Keratinocyte (primary cell): Measurements from ENCODE around the gene MCEMP1. TPM values are rescaled to one million over a fixed set of nuclear protein-coding genes. Genes with fewer than 3 reads are reported as not detected.

ENCODE experiments used
- DNase-seq: peaks from one replicate; pipeline ENCODE4 v3.0.0-alpha.2; 2011; ENCODE audit warnings: low read depth, missing footprints, low spot score
- FAIRE-seq: peaks from 2 replicates; lab custom pipeline; 2011; peaks lifted over from hg19 to GRCh38; lab: Jason Lieb, UNC
- H2AFZ ChIP-seq: 2 replicates; pipeline ENCODE4 v1.6.0; 2012; ENCODE audit warnings: low read length, control low read depth, inconsistent platforms; ENCODE audit not compliant: control insufficient read depth
- H3K27ac ChIP-seq: 2 replicates; pipeline ENCODE4 v1.5.1; 2011; ENCODE audit warnings: low read length; ENCODE audit not compliant: control insufficient read depth, insufficient read depth
- H3K27me3 ChIP-seq: 3 replicates; pipeline ENCODE4 v1.6.0; 2011; ENCODE audit warnings: low read length; ENCODE audit not compliant: control insufficient read depth, insufficient read depth; ENCODE audit errors: extremely low read depth
- H3K36me3 ChIP-seq, 2 experiments: 2 replicates in 1 of 2; 3 replicates in 1 of 2; pipeline ENCODE4 v1.5.1; 2011; ENCODE audit warnings: low read length in 2 of 2, mild to moderate bottlenecking in 1 of 2; ENCODE audit not compliant: control insufficient read depth in 2 of 2, insufficient read depth in 2 of 2; ENCODE audit errors: extremely low read depth in 1 of 2
- H3K4me1 ChIP-seq: 3 replicates; pipeline ENCODE4 v1.5.1; 2011; ENCODE audit warnings: low read length; ENCODE audit not compliant: control insufficient read depth, insufficient read depth; ENCODE audit errors: extremely low read depth
- H3K4me2 ChIP-seq: 3 replicates; pipeline ENCODE4 v1.6.0; 2011; ENCODE audit warnings: low read depth, low read length; ENCODE audit not compliant: control insufficient read depth, insufficient read depth; ENCODE audit errors: extremely low read depth
- H3K4me3 ChIP-seq, 3 experiments: fragments of 200-600 bp in 1 of 3; sonication (generic) in 1 of 3; 2 replicates in 2 of 3; 3 replicates in 1 of 3; pipeline ENCODE4 v1.5.1; 2011 to 2016; ENCODE audit warnings: low read length in 3 of 3, mild to moderate bottlenecking in 3 of 3, control low read depth in 2 of 3, inconsistent platforms in 1 of 3, low read depth in 1 of 3, mixed read lengths in 1 of 3, mixed run types in 1 of 3, moderate library complexity in 1 of 3; ENCODE audit not compliant: control insufficient read depth in 2 of 3, insufficient read depth in 2 of 3; ENCODE audit errors: extremely low read depth in 1 of 3
- H3K79me2 ChIP-seq: 2 replicates; pipeline ENCODE4 v1.6.0; 2012; ENCODE audit warnings: low read length; ENCODE audit not compliant: control insufficient read depth, insufficient read depth
- H3K9ac ChIP-seq: 3 replicates; pipeline ENCODE4 v1.6.0; 2011; ENCODE audit warnings: low read length; ENCODE audit not compliant: control insufficient read depth, insufficient read depth; ENCODE audit errors: extremely low read depth
- H3K9me1 ChIP-seq: 3 replicates; pipeline ENCODE4 v1.6.0; 2011; ENCODE audit warnings: low read length; ENCODE audit not compliant: control insufficient read depth, insufficient read depth; ENCODE audit errors: extremely low read depth
- H3K9me3 ChIP-seq: 2 replicates; pipeline ENCODE4 v1.5.1; 2012; ENCODE audit warnings: low read depth, low read length; ENCODE audit not compliant: control insufficient read depth
- H4K20me1 ChIP-seq: 3 replicates; pipeline ENCODE4 v1.6.0; 2011; ENCODE audit warnings: low read length; ENCODE audit not compliant: control insufficient read depth, insufficient read depth; ENCODE audit errors: extremely low read depth
- EZH2 ChIP-seq: IDR thresholded peaks from one replicate; pipeline ENCODE4 v1.6.1; 2012; ENCODE audit warnings: inconsistent platforms, mild to moderate bottlenecking, low read length, moderate library complexity
- dilution Hi-C: fragments of 300-500 bp; cut with MboI; formaldehyde crosslinking; loops from one replicate; pipeline ENCODE4 v1.7.0; 2020; ENCODE audit warnings: low sequenced_read_pairs; ENCODE audit not compliant: extremely low pct_ligation_motif_present
- polyA plus RNA-seq, 5 experiments: library from polyadenylated mRNA; depleted of rRNA in 3 of 5; stranded (reverse) in 3 of 5; stranded (forward) in 1 of 5; unstranded in 1 of 5; fragments of >200 nt; gene quantifications; 1 replicate in 1 of 5; 2 replicates in 3 of 5; 3 replicates in 1 of 5; pipeline versions ENCODE4 v1.2.1 to v1.2.3, GENCODE V29; 2011 to 2012; ENCODE audit warnings: missing spikeins in 2 of 5, low read depth in 1 of 5, low replicate concordance in 1 of 5
- TF ChIP-seq, protein P1 (sequence below), 3 experiments: IDR thresholded peaks in 1 of 3; conservative IDR thresholded peaks in 1 of 3; optimal IDR thresholded peaks in 1 of 3; 2 replicates in 2 of 3; 3 replicates in 1 of 3; pipeline versions ENCODE3 to v1.5.1; 2011; ENCODE audit warnings: low read length in 3 of 3, mild to moderate bottlenecking in 3 of 3, moderate library complexity in 2 of 3, control low read depth in 1 of 3, inconsistent platforms in 1 of 3; ENCODE audit not compliant: insufficient read depth in 2 of 3; ENCODE audit errors: extremely low read depth in 1 of 3

The MCEMP1 gene
- polyA plus RNA-seq, 1 donor (not counting 4 experiments of a cell fraction or from before 2014, with no cell fraction given), result not detected

DNA sequence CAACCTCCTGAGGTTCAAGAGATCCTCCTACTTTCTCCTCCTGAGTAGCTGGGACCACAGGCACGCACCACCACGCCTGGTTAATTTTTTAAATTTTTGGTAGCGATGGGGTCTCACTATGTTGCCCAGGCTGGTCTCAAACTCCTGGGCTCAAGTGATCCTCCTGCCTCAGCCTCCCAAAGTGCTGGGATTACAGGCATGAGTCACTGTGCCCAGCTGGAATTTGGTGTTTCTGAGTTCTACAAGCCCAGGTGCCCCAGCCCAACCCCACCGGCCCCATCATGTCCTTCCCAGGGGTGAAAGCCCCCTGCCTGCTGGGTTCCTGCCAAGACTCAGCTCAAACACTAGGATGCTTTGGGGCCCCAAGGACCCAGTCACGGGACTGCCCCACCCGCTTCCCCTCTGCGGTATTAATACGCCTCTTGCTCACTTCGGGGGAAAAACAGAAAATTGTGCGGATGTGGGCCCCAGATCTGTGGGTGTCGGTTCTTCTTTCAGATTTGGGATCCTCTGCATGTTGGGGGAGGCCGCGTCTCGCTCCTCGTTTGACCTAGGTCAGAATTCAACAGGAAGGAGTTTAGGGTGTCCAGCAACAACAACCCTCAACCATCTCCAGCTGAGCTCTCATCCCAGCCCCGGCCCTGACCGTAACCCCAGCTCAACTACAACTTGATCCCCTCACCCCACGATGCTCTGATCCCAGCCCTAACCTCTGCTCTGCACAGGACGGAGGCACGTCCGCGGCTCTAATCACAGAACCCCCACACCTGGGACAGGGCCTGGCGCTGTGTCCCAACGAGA lies 28.7 kb downstream of the MCEMP1 start:
- no peak for DNase-seq
- H2AFZ ChIP-seq, result no peak overlapping the region
- no peaks in the 10 kb centered on the region for H3K9me1 ChIP-seq
- H3K27ac ChIP-seq, result no peak overlapping the region
- no peak overlapping the region for H3K4me2 ChIP-seq
- TF ChIP-seq, protein P1, sequence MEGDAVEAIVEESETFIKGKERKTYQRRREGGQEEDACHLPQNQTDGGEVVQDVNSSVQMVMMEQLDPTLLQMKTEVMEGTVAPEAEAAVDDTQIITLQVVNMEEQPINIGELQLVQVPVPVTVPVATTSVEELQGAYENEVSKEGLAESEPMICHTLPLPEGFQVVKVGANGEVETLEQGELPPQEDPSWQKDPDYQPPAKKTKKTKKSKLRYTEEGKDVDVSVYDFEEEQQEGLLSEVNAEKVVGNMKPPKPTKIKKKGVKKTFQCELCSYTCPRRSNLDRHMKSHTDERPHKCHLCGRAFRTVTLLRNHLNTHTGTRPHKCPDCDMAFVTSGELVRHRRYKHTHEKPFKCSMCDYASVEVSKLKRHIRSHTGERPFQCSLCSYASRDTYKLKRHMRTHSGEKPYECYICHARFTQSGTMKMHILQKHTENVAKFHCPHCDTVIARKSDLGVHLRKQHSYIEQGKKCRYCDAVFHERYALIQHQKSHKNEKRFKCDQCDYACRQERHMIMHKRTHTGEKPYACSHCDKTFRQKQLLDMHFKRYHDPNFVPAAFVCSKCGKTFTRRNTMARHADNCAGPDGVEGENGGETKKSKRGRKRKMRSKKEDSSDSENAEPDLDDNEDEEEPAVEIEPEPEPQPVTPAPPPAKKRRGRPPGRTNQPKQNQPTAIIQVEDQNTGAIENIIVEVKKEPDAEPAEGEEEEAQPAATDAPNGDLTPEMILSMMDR (optimal IDR thresholded peaks at IDR 0.05 in 1 of 3, IDR thresholded peaks at IDR 0.05 in 1 of 3, conservative IDR thresholded peaks at IDR 0.05 in 1 of 3; ENCODE audit: extremely low read depth in 1 of 3, insufficient read depth in 2 of 3, low read length in 3 of 3), result no peak
- TF ChIP-seq EZH2, result no peak
- H3K9ac ChIP-seq, result no peak overlapping the region
- no peaks in the 10 kb centered on the region for H3K36me3 ChIP-seq
- dilution Hi-C loops, result no loop called here
- no peak for FAIRE-seq
- H4K20me1 ChIP-seq, result no peaks in the 10 kb centered on the region
- no peaks in the 10 kb centered on the region for H3K79me2 ChIP-seq
- H3K4me3 ChIP-seq, result no peak overlapping the region
- H3K27me3 ChIP-seq, result no peaks in the 10 kb centered on the region
- no peaks in the 10 kb centered on the region for H3K4me1 ChIP-seq
- H3K9me3 ChIP-seq, result no peaks in the 10 kb centered on the region

DNA sequence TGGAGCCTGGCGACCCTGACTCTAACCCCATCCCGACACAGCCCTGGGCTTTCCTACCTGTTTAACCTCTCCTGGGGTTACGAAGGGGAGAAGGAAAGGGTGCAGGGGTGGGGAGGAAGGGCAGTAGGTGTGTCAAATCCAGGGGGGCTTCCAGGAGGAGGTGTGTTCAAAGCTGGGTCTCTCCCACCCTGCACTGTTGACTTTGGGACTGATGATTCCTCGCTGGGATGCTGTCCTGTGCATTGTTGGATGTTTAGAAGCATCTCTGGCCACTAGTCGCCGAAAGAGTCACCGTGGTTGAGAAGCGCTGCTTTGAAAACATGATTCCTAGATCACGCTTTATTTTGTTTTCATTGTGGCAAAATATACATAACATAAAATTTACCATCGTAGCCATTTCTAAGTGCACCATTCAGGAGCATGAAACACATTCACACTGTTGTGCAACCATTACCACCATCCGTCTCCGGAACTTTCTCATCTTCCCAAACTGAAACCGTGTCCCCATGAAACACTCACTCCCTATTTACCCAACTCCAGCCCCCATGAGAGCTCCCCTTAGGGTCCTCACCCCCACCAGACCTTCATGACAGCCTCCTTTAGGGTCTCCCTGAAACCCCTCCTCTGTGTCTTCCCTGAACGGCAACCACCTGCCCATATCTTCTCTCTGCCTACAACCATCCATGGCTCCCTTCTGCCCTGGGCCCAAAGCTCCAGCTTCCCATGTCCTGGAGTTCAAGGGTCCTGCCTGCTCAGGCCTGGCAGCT lies 29.5 kb downstream of the MCEMP1 start:
- Histone ChIP-seq H3K27me3 (no peaks in the 10 kb centered on the region), H3K4me1 (no peaks in the 10 kb centered on the region), H3K4me2 (no peak overlapping the region), H3K4me3 (no peak overlapping the region), H3K79me2 (no peaks in the 10 kb centered on the region), H3K9me3 (no peaks in the 10 kb centered on the region), H3K36me3 (no peaks in the 10 kb centered on the region), H2AFZ (no peak overlapping the region), H3K9me1 (no peaks in the 10 kb centered on the region), H3K27ac (no peak overlapping the region), H3K9ac (no peak overlapping the region), H4K20me1 (no peaks in the 10 kb centered on the region)
- dilution Hi-C loops, result no loop called here
- FAIRE-seq (no peak), DNase-seq (no peak)
- TF ChIP-seq EZH2, result no peak
- TF ChIP-seq, protein P1 (optimal IDR thresholded peaks at IDR 0.05 in 1 of 3, IDR thresholded peaks at IDR 0.05 in 1 of 3, conservative IDR thresholded peaks at IDR 0.05 in 1 of 3; ENCODE audit: extremely low read depth in 1 of 3, insufficient read depth in 2 of 3, low read length in 3 of 3), result no peak
